ENCODE results near the gene STK17B. TPM values are rescaled to one million over a fixed set of nuclear protein-coding genes. Genes with fewer than 3 reads are reported as not detected.

Gene STK17B
- polyA plus RNA-seq, 4 donors = 9.4 to 13.2 (median 10.6) TPM

Other genes starting within 250 kb of the STK17B start
- 1 to 10 TPM; 5.3 to 9.4 (median 8.5) TPM for gene DNAH7, start 102.7 kb downstream of the STK17B start, polyA plus RNA-seq (ENCODE audit: insufficient read length in 4 of 4)